ENCODE results near the gene LANCL2.
"Not testable (repeated sequence)": the region's sequence is repeated elsewhere in the genome, so short reads cannot be mapped to it uniquely, and the experiment has no call there.

LANCL2 gene

GRCh38 chr7:55410667-55411239 is 45.6 kb downstream of the LANCL2 start:
- Histone ChIP-seq H3K4me3 (ENCODE audit: low read depth in 1 of 2, low read length in 2 of 2) (no peak overlapping the region), H3K27me3 (ENCODE audit: low read depth, low read length) (no peaks in the 10 kb centered on the region), H3K9me3 (ENCODE audit: control insufficient read depth in 1 of 2, low read length in 2 of 2) (no peaks in the 10 kb centered on the region), H3K27ac (ENCODE audit: low read length) (no peak overlapping the region), H3K36me3 (ENCODE audit: control insufficient read depth in 1 of 2, insufficient read depth in 2 of 2, low read length in 2 of 2) (peaks cover 0 to 21% of the 10 kb centered on the region in 2 donors), H3K4me1 (ENCODE audit: control insufficient read depth in 1 of 2, insufficient read depth in 2 of 2, low read length in 2 of 2) (no peaks in the 10 kb centered on the region)

- H3K27me3 ChIP-seq (ENCODE audit: low read depth, low read length): no peaks in the 10 kb centered on the region
- H3K9me3 ChIP-seq (ENCODE audit: control insufficient read depth in 1 of 2, low read length in 2 of 2): no peaks in the 10 kb centered on the region
- no peak overlapping the region for H3K27ac ChIP-seq (ENCODE audit: low read length)
- H3K4me1 ChIP-seq (ENCODE audit: control insufficient read depth in 1 of 2, insufficient read depth in 2 of 2, low read length in 2 of 2): no peaks in the 10 kb centered on the region
- H3K36me3 ChIP-seq (ENCODE audit: control insufficient read depth in 1 of 2, insufficient read depth in 2 of 2, low read length in 2 of 2): peaks cover 0 to 13% of the 10 kb centered on the region in 2 donors
- no peak overlapping the region for H3K4me3 ChIP-seq (ENCODE audit: low read depth in 1 of 2, low read length in 2 of 2)
These were observed 46.7 kb downstream of the LANCL2 start for GRCh38 chr7:55411844-55412243.

- Histone ChIP-seq H3K4me1 (ENCODE audit: control insufficient read depth in 1 of 2, insufficient read depth in 2 of 2, low read length in 2 of 2) (no peaks in the 10 kb centered on the region), H3K9me3 (ENCODE audit: control insufficient read depth in 1 of 2, low read length in 2 of 2) (no peaks in the 10 kb centered on the region), H3K27ac (ENCODE audit: low read length) (no peak overlapping the region), H3K27me3 (ENCODE audit: low read depth, low read length) (no peaks in the 10 kb centered on the region), H3K36me3 (ENCODE audit: control insufficient read depth in 1 of 2, insufficient read depth in 2 of 2, low read length in 2 of 2) (peaks cover 0 to 11% of the 10 kb centered on the region in 2 donors), H3K4me3 (ENCODE audit: low read depth in 1 of 2, low read length in 2 of 2) (no peak overlapping the region)
These were observed 48.3 kb downstream of the LANCL2 start for GRCh38 chr7:55413442-55413841.

DNA sequence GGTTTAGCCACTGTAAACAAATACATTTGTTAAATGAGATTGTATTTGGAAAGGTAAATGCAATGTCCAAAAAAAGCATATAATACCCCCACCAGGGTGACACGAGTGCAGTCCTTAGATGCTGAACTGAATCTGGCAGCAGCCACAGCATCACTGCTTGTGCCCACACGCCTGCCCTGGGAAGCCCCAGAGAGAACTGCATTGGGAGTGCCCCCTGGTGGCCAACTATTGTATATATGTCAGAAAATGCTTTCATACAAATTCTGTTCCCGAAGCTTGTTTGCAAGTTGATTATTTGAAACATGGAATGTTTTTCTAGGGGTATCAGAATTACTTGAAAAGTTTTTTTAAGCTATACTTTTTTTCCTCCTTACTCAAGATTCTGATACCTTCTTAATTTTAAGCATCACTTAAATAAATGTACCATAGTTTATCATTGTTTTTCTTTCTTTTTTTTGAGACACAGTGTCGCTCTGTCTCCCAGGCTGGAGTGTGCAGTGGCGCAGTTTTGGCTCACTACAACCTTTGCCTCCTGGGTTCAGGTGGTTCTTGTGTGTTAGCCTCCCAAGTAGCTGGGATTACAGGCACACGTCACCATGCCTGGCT is 50.1 kb downstream of the LANCL2 start:
- Histone ChIP-seq H3K27ac (ENCODE audit: low read length) (no peak overlapping the region), H3K4me3 (ENCODE audit: low read depth in 1 of 2, low read length in 2 of 2) (no peak overlapping the region), H3K9me3 (ENCODE audit: control insufficient read depth in 1 of 2, low read length in 2 of 2) (no peaks in the 10 kb centered on the region), H3K27me3 (ENCODE audit: low read depth, low read length) (no peaks in the 10 kb centered on the region), H3K36me3 (ENCODE audit: control insufficient read depth in 1 of 2, insufficient read depth in 2 of 2, low read length in 2 of 2) (peaks cover 0 to 11% of the 10 kb centered on the region in 2 donors), H3K4me1 (ENCODE audit: control insufficient read depth in 1 of 2, insufficient read depth in 2 of 2, low read length in 2 of 2) (no peaks in the 10 kb centered on the region)

DNA sequence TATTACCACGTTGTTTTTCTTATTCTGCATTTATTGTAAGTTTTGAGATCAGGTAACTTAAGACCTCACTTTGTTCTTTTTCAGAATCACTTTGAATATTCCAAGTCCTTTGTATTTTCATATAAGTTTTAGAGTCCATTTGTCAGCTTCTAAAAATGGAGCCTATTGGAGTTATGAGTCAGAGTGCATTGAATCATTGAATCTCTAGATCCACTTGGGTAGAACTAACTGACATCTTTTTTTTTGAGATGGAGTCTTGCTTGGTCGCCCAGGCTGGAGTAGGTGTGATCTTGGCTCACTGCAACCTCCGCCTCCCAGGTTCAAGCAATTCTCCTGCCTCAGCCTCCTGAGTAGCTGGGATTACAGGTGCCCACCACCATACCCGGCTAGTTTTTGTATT is 52.3 kb downstream of the LANCL2 start:
- H3K36me3 ChIP-seq (ENCODE audit: control insufficient read depth in 1 of 2, insufficient read depth in 2 of 2, low read length in 2 of 2); H3K4me3 ChIP-seq (ENCODE audit: low read depth in 1 of 2, low read length in 2 of 2); H3K4me1 ChIP-seq (ENCODE audit: control insufficient read depth in 1 of 2, insufficient read depth in 2 of 2, low read length in 2 of 2); H3K9me3 ChIP-seq (ENCODE audit: control insufficient read depth in 1 of 2, low read length in 2 of 2); H3K27ac ChIP-seq (ENCODE audit: low read length); H3K27me3 ChIP-seq (ENCODE audit: low read depth, low read length): not testable (repeated sequence)

GRCh38 chr7:55420530-55420929 is 55.4 kb downstream of the LANCL2 start:
- H3K9me3 ChIP-seq (ENCODE audit: control insufficient read depth in 1 of 2, low read length in 2 of 2): no peaks in the 10 kb centered on the region
- H3K36me3 ChIP-seq (ENCODE audit: control insufficient read depth in 1 of 2, insufficient read depth in 2 of 2, low read length in 2 of 2): peaks cover 0 to 4% of the 10 kb centered on the region in 2 donors
- H3K27ac ChIP-seq (ENCODE audit: low read length): no peak overlapping the region
- no peaks in the 10 kb centered on the region for H3K4me1 ChIP-seq (ENCODE audit: control insufficient read depth in 1 of 2, insufficient read depth in 2 of 2, low read length in 2 of 2)
- no peaks in the 10 kb centered on the region for H3K27me3 ChIP-seq (ENCODE audit: low read depth, low read length)
- no peak overlapping the region for H3K4me3 ChIP-seq (ENCODE audit: low read depth in 1 of 2, low read length in 2 of 2)

DNA sequence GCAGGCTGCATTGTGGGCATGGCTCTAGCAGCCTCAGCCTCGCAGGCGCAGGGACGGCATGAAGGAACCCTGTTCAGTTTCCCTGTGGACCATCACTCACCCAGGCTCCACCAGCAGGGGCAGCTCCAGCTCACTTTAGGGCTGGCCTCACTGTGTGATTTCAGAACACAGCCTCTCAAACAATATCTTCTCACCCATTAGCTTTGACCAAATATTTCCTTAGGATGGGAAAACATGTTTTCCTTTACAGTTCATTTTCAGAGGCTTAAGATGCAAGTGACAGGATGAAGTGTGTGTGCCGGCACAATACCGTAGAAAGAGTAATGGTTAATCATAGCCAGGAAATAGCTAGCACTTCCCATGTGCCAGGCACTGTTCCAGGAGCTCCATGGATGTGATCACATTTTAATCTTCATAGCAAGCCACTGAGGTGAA is 58.2 kb downstream of the LANCL2 start:
- no peak overlapping the region for H3K27ac ChIP-seq (ENCODE audit: low read length)

GRCh38 chr7:55423891-55424290 is 58.8 kb downstream of the LANCL2 start:
- H3K27me3 ChIP-seq (ENCODE audit: low read depth, low read length): no peaks in the 10 kb centered on the region
- H3K27ac ChIP-seq (ENCODE audit: low read length): no peak overlapping the region
- no peak overlapping the region for H3K4me3 ChIP-seq (ENCODE audit: low read depth in 1 of 2, low read length in 2 of 2)
- peaks cover 5 to 10% of the 10 kb centered on the region in 2 donors for H3K36me3 ChIP-seq (ENCODE audit: control insufficient read depth in 1 of 2, insufficient read depth in 2 of 2, low read length in 2 of 2)
- no peaks in the 10 kb centered on the region for H3K9me3 ChIP-seq (ENCODE audit: control insufficient read depth in 1 of 2, low read length in 2 of 2)
- H3K4me1 ChIP-seq (ENCODE audit: control insufficient read depth in 1 of 2, insufficient read depth in 2 of 2, low read length in 2 of 2): no peaks in the 10 kb centered on the region

More for the DNA sequence above, 58.2 kb downstream of the LANCL2 start:
- no peaks in the 10 kb centered on the region for H3K9me3 ChIP-seq (ENCODE audit: control insufficient read depth in 1 of 2, low read length in 2 of 2)
- H3K36me3 ChIP-seq (ENCODE audit: control insufficient read depth in 1 of 2, insufficient read depth in 2 of 2, low read length in 2 of 2): peaks cover 5 to 10% of the 10 kb centered on the region in 2 donors
- H3K27me3 ChIP-seq (ENCODE audit: low read depth, low read length): no peaks in the 10 kb centered on the region
- no peaks in the 10 kb centered on the region for H3K4me1 ChIP-seq (ENCODE audit: control insufficient read depth in 1 of 2, insufficient read depth in 2 of 2, low read length in 2 of 2)
- H3K4me3 ChIP-seq (ENCODE audit: low read depth in 1 of 2, low read length in 2 of 2): no peak overlapping the region

DNA sequence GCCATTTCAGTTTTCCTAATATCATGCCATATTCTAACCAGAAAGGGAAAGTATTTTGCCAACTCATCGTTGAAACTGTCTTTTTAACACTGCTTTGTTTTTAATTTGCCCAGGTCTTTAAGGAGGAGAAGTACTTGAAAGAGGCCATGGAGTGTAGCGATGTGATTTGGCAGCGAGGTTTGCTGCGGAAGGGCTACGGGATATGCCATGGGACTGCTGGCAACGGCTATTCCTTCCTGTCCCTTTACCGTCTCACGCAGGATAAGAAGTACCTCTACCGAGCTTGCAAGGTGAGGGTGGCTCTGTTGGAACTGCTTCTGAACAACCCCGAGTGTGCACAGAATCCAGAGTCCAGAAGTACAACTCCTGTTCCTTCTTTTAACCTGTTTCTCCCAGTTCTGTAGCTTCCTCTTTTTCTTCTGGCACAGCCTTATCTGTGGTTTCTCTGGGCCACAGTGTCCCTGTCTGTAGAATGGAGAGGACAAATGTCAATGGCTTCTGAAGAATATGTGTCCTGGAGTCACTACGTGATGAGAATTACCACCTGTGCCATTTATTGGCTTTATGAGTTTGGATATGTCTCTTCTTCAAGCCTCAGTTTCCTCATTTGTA is 60.1 kb downstream of the LANCL2 start:
- peaks cover 5 to 10% of the 10 kb centered on the region in 2 donors for H3K36me3 ChIP-seq (ENCODE audit: control insufficient read depth in 1 of 2, insufficient read depth in 2 of 2, low read length in 2 of 2)
- no peaks in the 10 kb centered on the region for H3K4me1 ChIP-seq (ENCODE audit: control insufficient read depth in 1 of 2, insufficient read depth in 2 of 2, low read length in 2 of 2)
- H3K27me3 ChIP-seq (ENCODE audit: low read depth, low read length): no peaks in the 10 kb centered on the region
- no peak overlapping the region for H3K4me3 ChIP-seq (ENCODE audit: low read depth in 1 of 2, low read length in 2 of 2)
- H3K9me3 ChIP-seq (ENCODE audit: control insufficient read depth in 1 of 2, low read length in 2 of 2): no peaks in the 10 kb centered on the region
- no peak overlapping the region for H3K27ac ChIP-seq (ENCODE audit: low read length)

- Histone ChIP-seq H3K27ac (ENCODE audit: low read length) (no peak overlapping the region), H3K4me3 (ENCODE audit: low read depth in 1 of 2, low read length in 2 of 2) (no peak overlapping the region), H3K4me1 (ENCODE audit: control insufficient read depth in 1 of 2, insufficient read depth in 2 of 2, low read length in 2 of 2) (no peaks in the 10 kb centered on the region), H3K27me3 (ENCODE audit: low read depth, low read length) (no peaks in the 10 kb centered on the region), H3K36me3 (ENCODE audit: control insufficient read depth in 1 of 2, insufficient read depth in 2 of 2, low read length in 2 of 2) (peaks cover 5 to 10% of the 10 kb centered on the region in 2 donors), H3K9me3 (ENCODE audit: control insufficient read depth in 1 of 2, low read length in 2 of 2) (no peaks in the 10 kb centered on the region)
These were observed 61.5 kb downstream of the LANCL2 start for GRCh38 chr7:55426676-55427075.

GRCh38 chr7:55427342-55427741 is 62.2 kb downstream of the LANCL2 start:
- no peaks in the 10 kb centered on the region for H3K9me3 ChIP-seq (ENCODE audit: control insufficient read depth in 1 of 2, low read length in 2 of 2)
- H3K27ac ChIP-seq (ENCODE audit: low read length): no peak overlapping the region
- H3K4me3 ChIP-seq (ENCODE audit: low read depth in 1 of 2, low read length in 2 of 2): no peak overlapping the region
- H3K36me3 ChIP-seq (ENCODE audit: control insufficient read depth in 1 of 2, insufficient read depth in 2 of 2, low read length in 2 of 2): peaks cover 5 to 10% of the 10 kb centered on the region in 2 donors
- H3K27me3 ChIP-seq (ENCODE audit: low read depth, low read length): no peaks in the 10 kb centered on the region
- no peaks in the 10 kb centered on the region for H3K4me1 ChIP-seq (ENCODE audit: control insufficient read depth in 1 of 2, insufficient read depth in 2 of 2, low read length in 2 of 2)

Measured in muscle layer of duodenum (tissue), 2 donors.